Ectodermal cell (in vitro differentiated cells): ENCODE data around the gene XRCC1.
A peak's percentile ranks its signal among the peaks of the same experiment; 100 is the strongest.
"Not testable (repeated sequence)": the region's sequence is repeated elsewhere in the genome, so short reads cannot be mapped to it uniquely, and the experiment has no call there.

Experiments used
- H3K27ac ChIP-seq: 2 replicates; pipeline ENCODE4 v1.7.0; 2013; ENCODE audit warnings: mild to moderate bottlenecking, low read depth, low read length; ENCODE audit not compliant: insufficient read depth, poor library complexity, severe bottlenecking
- H3K27me3 ChIP-seq: 2 replicates; pipeline ENCODE4 v1.7.0; 2013; ENCODE audit warnings: mild to moderate bottlenecking, low read length; ENCODE audit not compliant: insufficient read depth, control insufficient read depth, poor library complexity, severe bottlenecking
- H3K36me3 ChIP-seq: one replicate; pipeline ENCODE4 v1.7.0; 2013; ENCODE audit warnings: low read length; ENCODE audit not compliant: control insufficient read depth, insufficient read depth
- H3K4me1 ChIP-seq: one replicate; pipeline ENCODE4 v1.7.0; 2013; ENCODE audit warnings: low read length; ENCODE audit not compliant: control insufficient read depth, insufficient read depth
- H3K4me3 ChIP-seq: 2 replicates; pipeline ENCODE4 v1.7.0; 2013; ENCODE audit warnings: low read depth, low read length, control low read depth; ENCODE audit not compliant: insufficient read depth
- H3K9me3 ChIP-seq: 2 replicates; pipeline ENCODE4 v1.7.0; 2013; ENCODE audit warnings: mild to moderate bottlenecking, low read length, moderate library complexity; ENCODE audit not compliant: control insufficient read depth
- WGBS, 2 experiments: methylation state at CpG; one replicate each; pipeline ENCODE4 v1.1.7; 2013; ENCODE audit warnings: missing lambda C conversion rate in 2 of 2; 5-methylcytosine and 5-hydroxymethylcytosine counted together

XRCC1 gene

DNA sequence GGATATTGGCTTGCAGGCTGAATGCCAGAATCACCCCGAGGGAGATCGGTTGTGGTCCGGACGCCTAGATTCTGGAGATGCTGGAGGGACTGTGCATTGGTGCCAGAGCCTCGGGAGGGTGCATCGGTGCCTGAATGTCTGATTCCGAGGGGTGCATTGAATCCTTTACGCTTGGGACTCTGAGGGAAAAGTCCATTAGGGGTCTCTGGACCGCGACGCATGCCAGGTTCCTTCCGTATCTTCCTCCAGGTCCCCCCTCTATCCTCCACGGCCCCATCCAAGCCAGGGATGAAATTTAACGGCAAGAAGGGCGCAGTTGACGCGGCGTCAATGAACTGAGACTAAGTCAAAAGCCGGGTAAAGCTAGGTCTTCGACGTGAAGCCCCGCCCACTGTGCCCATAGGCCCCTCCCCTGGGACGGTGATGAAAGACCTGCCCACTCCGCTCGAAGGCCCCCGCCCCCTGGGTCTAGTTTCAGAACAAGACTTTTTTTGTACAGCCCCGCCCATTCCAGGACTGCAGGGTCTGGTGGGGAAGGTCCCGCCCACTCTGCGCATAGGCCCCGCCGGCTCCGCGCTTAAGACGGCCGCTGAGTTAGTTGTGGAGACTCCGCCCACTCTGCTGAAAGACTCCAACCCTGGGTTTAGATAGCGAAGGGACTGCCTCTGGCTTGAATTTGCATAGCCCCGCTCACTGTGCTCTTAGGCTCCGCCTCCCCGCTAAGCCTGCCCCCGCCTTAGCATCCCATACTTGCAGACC lies 41.6 kb downstream of the XRCC1 start:
- H3K9me3 ChIP-seq, result no peaks in the 10 kb centered on the region
- H3K4me1 ChIP-seq, result peaks cover 10% of the 10 kb centered on the region
- peak overlapping the region; percentile 86 for H3K27ac ChIP-seq
- H3K36me3 ChIP-seq, result peaks cover 7% of the 10 kb centered on the region
- no peaks in the 10 kb centered on the region for H3K27me3 ChIP-seq
- WGBS, 2 experiments, result 1% methylated on average over 41 of the region's 41 CpGs
- H3K4me3 ChIP-seq, result peak overlapping the region; percentile 33

DNA sequence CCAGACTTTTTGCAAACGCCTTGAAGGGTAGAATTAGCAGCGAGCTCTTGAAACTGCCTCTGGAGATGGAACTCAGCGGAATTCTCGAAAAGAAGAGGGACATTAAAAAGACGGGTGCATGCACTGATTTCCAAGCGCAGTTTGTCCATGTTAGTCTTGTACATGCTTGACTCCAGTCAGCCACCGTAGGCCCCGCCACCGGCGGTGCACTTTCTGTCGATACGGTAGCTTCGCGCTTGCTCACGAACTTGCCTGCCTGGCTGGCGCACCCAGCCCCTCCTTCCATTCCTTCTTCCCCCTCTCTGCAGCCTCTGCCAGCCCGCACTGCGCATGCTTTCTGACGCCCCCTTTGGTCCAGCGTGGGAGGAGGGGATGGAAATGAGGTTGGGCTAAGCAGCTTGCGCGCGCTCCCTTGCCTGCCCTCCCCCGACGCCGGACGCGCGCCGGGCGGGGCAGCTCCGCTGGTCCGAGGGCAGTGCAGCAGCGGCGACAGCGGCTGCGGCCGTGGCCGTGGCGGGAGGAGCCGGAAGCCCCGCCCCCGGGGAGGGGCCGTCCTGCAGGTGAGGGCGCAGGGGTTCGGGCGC lies 42.3 kb downstream of the XRCC1 start, which contains the start of gene ZNF575:
Gene ZNF575, plus strand, starts transcription at position 227 of the 584 bp plus-strand sequence. CDS start 1,235 bp downstream, outside the sequence.
- Histone ChIP-seq H3K4me3 (peak within 1 kb of the TSS; percentile 33), H3K4me1 (peaks cover 10% of the 10 kb centered on the region), H3K27me3 (no peaks in the 10 kb centered on the region), H3K36me3 (peaks cover under 1% of the 10 kb centered on the region), H3K27ac (peak within 1 kb of the TSS; percentile 86), H3K9me3 (no peaks in the 10 kb centered on the region)
- WGBS, 2 experiments, result 1% methylated on average over 47 of the region's 47 CpGs

DNA sequence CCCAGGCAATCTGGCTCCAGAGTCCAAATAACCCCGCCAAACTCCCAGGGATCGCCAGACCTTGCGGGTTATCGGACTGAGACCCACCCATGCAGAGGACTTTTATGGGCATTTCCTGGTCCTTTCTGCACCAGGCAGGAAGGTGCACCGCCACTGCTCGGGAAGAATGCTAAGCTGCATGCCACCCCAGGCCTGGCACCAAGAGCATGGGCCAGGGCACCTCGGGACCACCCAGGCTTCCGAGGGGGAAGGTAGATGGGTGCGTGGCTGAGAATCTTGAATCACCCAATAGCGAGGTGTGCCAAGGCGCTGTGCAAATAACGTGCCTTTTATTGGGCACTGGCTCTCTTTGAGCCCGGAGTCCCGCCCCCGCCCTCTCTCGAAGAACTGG lies 42.8 kb downstream of the XRCC1 start:
- no peaks in the 10 kb centered on the region for H3K27me3 ChIP-seq
- peak overlapping the region; percentile 33 for H3K4me3 ChIP-seq
- WGBS, 2 experiments, result 21% methylated on average over 16 of the region's 16 CpGs
- H3K27ac ChIP-seq, result no peak overlapping the region
- no peaks in the 10 kb centered on the region for H3K36me3 ChIP-seq
- peaks cover 10% of the 10 kb centered on the region for H3K4me1 ChIP-seq
- H3K9me3 ChIP-seq, result no peaks in the 10 kb centered on the region

DNA sequence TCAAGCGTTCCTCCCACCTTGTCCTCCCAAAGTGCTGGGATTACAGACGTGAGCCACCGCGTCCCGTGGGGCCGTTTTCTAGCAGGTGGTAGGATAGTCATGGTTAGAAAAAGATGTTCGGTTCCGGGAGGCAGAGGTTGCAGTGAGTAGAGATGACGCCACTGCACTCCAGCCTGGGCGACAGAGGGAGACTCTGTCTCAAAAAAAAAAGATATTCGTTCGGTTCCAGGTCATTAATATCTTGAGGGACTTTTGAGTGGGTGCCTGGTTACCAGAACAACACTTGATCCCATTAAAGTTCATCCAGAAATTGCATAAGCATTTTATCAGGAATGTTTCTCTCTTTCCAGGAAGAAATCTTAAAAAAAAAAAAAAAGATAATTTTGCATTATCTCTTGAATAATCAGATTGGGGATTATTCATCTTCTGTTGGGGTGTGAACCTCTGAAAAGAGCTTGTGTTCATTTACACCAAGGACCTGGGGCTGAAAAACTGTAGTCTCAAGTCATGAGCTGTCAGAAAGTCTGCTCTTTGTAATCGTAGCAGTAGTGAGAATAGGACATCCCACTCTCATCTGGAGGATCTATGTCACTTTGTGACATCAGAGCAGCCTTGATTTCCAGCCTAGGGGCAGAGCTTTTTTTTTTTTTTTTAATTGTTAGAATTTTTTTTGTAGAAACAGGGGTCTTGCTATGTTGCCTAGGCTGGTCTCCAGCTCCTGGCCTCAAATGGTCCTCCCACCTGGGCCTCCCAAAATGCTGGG lies 47.3 kb downstream of the XRCC1 start:
- Histone ChIP-seq H3K27me3 (peaks cover 17% of the 10 kb centered on the region), H3K36me3 (no peaks in the 10 kb centered on the region), H3K9me3 (no peaks in the 10 kb centered on the region), H3K4me3 (no peak overlapping the region), H3K27ac (no peak overlapping the region), H3K4me1 (peaks cover 16% of the 10 kb centered on the region)
- WGBS, 2 experiments, result 59 to 64% methylated on average over 13 of the region's 13 CpGs

DNA sequence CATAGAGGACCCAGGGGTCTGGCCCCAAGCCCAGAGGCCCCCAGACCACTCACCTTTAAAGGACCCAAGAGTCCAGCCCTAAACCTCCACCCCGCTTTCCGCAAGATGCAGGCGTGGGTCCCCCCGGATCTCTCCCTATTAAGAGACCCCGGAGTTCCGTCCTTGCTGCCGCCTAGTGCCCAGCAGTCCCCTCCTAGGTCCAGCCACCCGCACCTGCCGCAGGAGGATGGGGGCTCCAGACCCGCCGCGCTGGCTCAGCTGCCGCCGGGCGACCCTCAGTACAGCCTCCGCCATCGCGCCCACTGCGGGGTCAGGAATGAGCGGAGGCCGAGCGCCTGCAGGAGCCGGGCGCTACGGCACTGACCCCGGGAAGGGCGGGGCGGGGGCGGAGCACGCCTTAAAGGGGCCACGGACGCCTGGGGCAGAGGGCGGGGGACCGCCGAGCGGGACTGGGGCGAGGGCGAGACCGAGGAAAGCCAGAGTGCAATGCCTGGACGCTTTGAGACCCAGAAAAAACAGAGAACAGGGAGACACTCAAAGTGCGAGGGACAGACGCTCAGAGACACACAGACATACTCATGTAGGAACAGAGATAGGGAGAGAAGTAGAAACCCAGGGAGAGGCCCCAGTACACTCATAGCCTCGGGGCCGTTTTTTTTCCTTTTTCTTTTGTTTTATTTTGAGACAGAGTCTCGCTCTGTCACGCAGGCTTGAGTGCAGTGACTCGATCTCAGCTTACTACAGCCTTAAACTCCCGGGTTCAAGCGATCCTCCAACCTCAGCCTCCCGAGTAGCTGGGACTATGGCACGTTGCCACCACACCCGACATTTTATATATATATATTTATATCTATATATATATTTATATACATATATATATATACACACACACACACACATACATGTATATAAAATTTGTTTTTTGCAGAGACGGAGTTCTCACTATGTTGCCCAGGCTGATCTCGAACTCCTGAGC lies 48.2 kb downstream of the XRCC1 start, which contains the start of gene ETHE1:
Gene ETHE1, minus strand, starts transcription at position 318 of the 976 bp plus-strand sequence. Its CDS starts 24 bp downstream, at position 294.
- 5 to 8% methylated on average over 51 to 52 of the region's 54 CpGs for WGBS, 2 experiments
- H3K27ac ChIP-seq, result no peak within 1 kb of the TSS

DNA sequence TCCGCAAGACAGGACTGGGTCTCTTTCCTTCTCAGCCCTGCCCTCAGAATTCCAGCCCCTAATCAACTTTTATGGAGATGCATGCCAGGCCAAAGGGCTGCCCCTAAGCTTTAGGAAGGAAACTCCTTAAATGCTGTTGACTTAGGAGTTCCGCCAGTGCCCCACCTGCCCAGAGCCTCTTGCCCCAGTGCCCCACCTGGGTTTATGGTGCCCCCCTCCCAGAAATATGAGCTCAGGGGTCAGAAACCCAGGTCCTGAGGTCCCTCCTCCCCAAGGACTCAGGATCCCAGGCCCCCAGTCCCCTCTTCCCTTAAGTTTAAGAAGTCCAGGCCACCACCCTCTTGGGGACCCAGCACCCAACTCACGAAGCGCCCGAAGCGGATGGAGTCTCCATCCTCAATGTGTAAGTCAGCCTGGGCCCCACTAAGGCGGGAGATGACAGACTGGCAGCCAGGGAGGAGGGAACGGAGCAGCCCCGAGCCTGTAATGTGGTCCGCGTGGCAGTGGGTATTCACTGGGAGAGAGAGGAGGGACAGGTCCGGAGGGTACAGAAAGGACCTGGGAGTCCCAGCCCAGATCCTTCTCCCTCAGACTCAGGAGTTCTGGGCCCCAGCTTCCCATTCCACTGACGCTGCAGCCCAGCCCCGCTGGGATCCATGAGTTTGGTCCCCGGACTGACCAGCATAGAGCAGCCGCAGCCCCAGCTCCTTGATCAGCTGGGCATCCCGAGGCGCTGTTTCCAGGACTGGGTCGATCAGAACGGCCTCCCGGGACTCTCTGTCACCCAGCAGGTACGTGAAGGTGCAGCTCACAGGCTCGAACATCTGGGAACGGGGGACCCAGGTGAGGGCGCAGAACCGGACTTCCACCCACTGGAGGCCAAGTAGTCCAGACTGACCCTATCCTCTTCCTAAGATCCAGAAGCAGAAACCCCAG lies 49.2 kb downstream of the XRCC1 start:
- Histone ChIP-seq H3K36me3 (no peaks in the 10 kb centered on the region), H3K27me3 (peaks cover 17% of the 10 kb centered on the region), H3K9me3 (no peaks in the 10 kb centered on the region), H3K4me3 (peak overlapping the region; percentile 57), H3K27ac (no peak overlapping the region), H3K4me1 (peaks cover 10% of the 10 kb centered on the region)
- 3% methylated on average over 26 of the region's 26 CpGs for WGBS, 2 experiments

More for the DNA sequence above, 48.2 kb downstream of the XRCC1 start, which contains the start of gene ETHE1:
- no peaks in the 10 kb centered on the region for H3K9me3 ChIP-seq
- H3K4me1 ChIP-seq, result peaks cover 11% of the 10 kb centered on the region
- H3K36me3 ChIP-seq, result no peaks in the 10 kb centered on the region
- H3K27me3 ChIP-seq, result peaks cover 17% of the 10 kb centered on the region
- H3K4me3 ChIP-seq, result peak within 1 kb of the TSS; percentile 57

DNA sequence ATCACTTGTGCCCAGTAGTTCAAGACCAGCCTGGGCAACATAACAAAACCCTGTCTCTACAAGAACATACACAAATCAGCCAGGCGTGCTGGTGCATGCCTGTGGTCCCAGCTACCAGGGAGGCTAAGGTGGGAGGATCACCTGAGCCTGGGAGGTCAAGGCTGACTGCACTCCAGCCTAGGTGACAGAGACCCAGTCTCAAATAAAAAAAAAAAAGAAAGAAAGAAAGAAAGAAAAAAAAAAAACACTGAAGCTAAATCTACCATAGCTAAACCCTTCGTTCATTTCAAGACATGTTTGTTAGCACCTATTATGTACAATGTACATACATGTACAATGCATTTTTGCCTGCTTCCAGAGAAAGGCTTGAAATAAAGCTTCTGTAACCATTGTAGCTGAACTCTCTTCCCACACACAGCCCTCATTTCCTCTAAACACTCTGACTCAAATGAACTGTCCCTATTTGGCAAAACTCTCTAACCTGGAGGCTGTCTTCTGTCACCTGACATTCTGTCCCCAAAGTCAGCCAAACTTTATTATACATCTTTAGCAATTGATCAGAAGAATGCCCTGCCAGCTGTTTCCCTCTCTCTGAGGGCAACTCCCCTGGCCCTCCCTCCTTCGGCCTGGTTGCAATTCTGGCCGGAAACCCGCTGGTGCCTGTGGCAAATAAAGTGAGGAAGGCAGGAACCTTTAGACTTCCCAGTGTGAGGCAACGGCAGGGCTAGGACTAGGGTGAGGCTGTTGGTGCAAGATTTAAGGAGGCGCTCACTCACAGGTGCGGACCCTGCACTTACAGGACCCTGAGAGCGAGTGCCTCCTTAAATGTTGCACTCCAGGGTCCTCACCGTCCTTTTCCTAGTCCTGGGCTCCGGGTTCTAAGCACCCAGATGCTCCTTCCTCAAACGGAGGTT lies 50.1 kb downstream of the XRCC1 start:
- Histone ChIP-seq H3K27ac (no peak overlapping the region), H3K4me3 (peak overlapping the region; percentile 57)
- WGBS, 2 experiments, result 12 to 19% methylated on average over 11 to 12 of the region's 12 CpGs

DNA sequence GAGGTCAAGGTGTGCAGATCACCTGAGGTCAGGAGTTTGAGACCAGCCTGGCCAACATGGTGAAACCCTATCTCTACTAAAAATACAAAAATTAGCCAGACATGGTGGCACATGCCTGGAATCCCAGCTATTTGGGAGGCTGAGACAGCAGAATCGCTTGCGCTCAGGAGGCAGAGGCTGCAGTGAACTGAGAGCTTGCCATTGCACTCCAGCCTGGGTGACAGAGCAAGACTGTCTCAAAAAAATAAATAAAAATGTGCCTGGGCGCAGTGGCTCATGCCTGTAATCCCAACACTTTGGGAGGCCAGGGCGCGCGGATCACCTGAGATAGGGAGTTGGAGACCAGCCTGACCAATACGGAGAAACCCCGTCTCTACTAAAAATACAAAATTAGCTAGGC lies 51.6 kb downstream of the XRCC1 start:
- 94% methylated on average over 8 of the region's 8 CpGs for WGBS, 2 experiments

More for the DNA sequence above, 50.1 kb downstream of the XRCC1 start:
- Histone ChIP-seq H3K27me3 (peaks cover 17% of the 10 kb centered on the region), H3K36me3 (no peaks in the 10 kb centered on the region), H3K9me3 (no peaks in the 10 kb centered on the region), H3K4me1 (peaks cover 10% of the 10 kb centered on the region)

More for the DNA sequence above, 51.6 kb downstream of the XRCC1 start:
- H3K4me1 ChIP-seq, result peaks cover 10% of the 10 kb centered on the region
- H3K27me3 ChIP-seq, result peaks cover 17% of the 10 kb centered on the region
- H3K9me3 ChIP-seq, H3K4me3 ChIP-seq, H3K36me3 ChIP-seq, H3K27ac ChIP-seq: not testable (repeated sequence)
